Prostate gland (tissue), 2 donors: ENCODE measurements around the gene SORT1.
A peak's percentile ranks its signal among the peaks of the same experiment; 100 is the strongest.

Source experiments
- POLR2A ChIP-seq: fragments of 450-650 bp; IDR thresholded peaks from one replicate; pipeline ENCODE4 v1.6.1; 2016; ENCODE audit warnings: antibody characterized with exemption, mild to moderate bottlenecking
- POLR2AphosphoS5 ChIP-seq: sonication (generic); formaldehyde crosslinking; IDR thresholded peaks from one replicate; pipeline ENCODE4 v1.6.1; 2017; ENCODE audit warnings: antibody characterized with exemption
- TF ChIP-seq, protein P1 (sequence below), 4 experiments: fragments of 200-600 bp in 2 of 4; fragments of 450-650 bp in 2 of 4; sonication (generic) in 2 of 4; IDR thresholded peaks; 1 replicate in 3 of 4; 2 replicates in 1 of 4; pipeline ENCODE4 v1.5.1; 2016 to 2019; ENCODE audit warnings: antibody characterized with exemption in 4 of 4, mild to moderate bottlenecking in 2 of 4, moderate library complexity in 2 of 4

DNA sequence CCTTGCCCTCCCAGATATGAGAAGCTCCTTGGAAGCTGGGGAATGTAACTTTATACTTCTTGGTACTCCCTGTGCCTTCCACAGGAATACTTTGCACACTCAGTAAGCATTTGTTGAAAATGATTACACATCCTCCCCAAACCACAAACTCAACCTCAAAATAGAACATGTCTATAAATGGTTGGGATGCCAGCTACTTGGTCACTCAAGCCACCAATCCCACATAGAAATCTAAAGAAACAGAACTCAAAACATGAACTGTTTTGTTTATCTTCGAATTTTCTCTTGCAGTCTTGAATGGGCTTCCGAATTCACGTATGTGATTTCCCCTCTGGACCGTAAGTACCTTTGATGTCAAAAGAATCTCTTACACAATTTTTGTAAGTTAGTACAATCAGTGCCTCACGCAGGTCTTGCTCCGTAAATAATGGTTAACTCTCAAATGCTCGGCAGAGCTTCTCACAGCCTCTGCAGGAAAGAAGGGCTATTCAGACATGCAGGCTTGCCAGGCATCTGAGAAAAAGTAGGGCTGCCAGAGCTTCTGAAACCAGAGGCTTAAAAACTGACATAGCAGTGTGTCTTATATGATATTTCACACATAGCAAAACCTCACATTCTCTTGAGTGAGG lies 26.9 kb downstream of the SORT1 start:
- TF ChIP-seq, protein P1, sequence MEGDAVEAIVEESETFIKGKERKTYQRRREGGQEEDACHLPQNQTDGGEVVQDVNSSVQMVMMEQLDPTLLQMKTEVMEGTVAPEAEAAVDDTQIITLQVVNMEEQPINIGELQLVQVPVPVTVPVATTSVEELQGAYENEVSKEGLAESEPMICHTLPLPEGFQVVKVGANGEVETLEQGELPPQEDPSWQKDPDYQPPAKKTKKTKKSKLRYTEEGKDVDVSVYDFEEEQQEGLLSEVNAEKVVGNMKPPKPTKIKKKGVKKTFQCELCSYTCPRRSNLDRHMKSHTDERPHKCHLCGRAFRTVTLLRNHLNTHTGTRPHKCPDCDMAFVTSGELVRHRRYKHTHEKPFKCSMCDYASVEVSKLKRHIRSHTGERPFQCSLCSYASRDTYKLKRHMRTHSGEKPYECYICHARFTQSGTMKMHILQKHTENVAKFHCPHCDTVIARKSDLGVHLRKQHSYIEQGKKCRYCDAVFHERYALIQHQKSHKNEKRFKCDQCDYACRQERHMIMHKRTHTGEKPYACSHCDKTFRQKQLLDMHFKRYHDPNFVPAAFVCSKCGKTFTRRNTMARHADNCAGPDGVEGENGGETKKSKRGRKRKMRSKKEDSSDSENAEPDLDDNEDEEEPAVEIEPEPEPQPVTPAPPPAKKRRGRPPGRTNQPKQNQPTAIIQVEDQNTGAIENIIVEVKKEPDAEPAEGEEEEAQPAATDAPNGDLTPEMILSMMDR (IDR thresholded peaks at IDR 0.05): no peak
- TF ChIP-seq POLR2A (no peak), POLR2AphosphoS5 (peak; percentile 39)
